B cell (primary cell): ENCODE data around the gene MLF2. TPM values are rescaled to one million over a fixed set of nuclear protein-coding genes. Genes with fewer than 3 reads are reported as not detected.

Source experiments
- polyA plus RNA-seq: library from polyadenylated mRNA; depleted of rRNA; stranded (reverse); fragments of >200 nt; gene quantifications from 2 replicates; pipeline ENCODE4 v1.2.3, GENCODE V29; 2012
- small RNA-seq: library from RNA; depleted of rRNA; stranded (forward); fragments of <200 nt; gene quantifications from one replicate; pipeline ENCODE3, GENCODE V24; 2012; ENCODE audit warnings: low replicate concordance, low read depth; ENCODE audit not compliant: insufficient read length
- total RNA-seq, 2 donors: library from RNA; stranded (reverse); fragments of 120-200 nt in 1 of 2; gene quantifications; 1 replicate in 1 of 2; 2 replicates in 1 of 2; pipeline versions ENCODE4 v1.2.3 to v1.2.4, GENCODE V29; 2013 to 2022

The MLF2 gene
- total and polyA plus RNA-seq, 2 donors (not counting 1 experiment from before 2014, with no cell fraction given), result 97.2 to 190 TPM

Small RNAs within 50 kb of the gene (small RNA-seq; reads per million reads assigned to genes)
- gene RNU6-781P, result not detected

Other genes with a start within 250 kb of the MLF2 start
- 499 and 507 TPM in 2 replicates for gene GAPDH, start 218.6 kb downstream of the MLF2 start, total RNA-seq
- 487 and 951 TPM in 2 replicates for gene GAPDH, start 218.6 kb downstream of the MLF2 start, polyA plus RNA-seq
- 56.1 and 57.7 TPM in 2 replicates for gene IFFO1, start 197.1 kb downstream of the MLF2 start, total RNA-seq
- gene IFFO1, start 197.1 kb downstream of the MLF2 start, polyA plus RNA-seq, result 67.8 and 79.0 TPM in 2 replicates
- gene NOP2, start 184.8 kb downstream of the MLF2 start, total RNA-seq, result 65.4 and 70.4 TPM in 2 replicates
- 73.4 and 134 TPM in 2 replicates for gene NOP2, start 184.8 kb downstream of the MLF2 start, polyA plus RNA-seq
- gene CHD4, start 145.8 kb downstream of the MLF2 start, total RNA-seq, result 287 and 327 TPM in 2 replicates
- 101 and 181 TPM in 2 replicates for gene CHD4, start 145.8 kb downstream of the MLF2 start, polyA plus RNA-seq
- 59.6 and 60.4 TPM in 2 replicates for gene LPAR5, start 117.2 kb downstream of the MLF2 start, total RNA-seq
- gene LPAR5, start 117.2 kb downstream of the MLF2 start, polyA plus RNA-seq, result 13.6 and 29.0 TPM in 2 replicates
- gene ACRBP, start 105.7 kb downstream of the MLF2 start, total RNA-seq, result 11.9 and 12.3 TPM in 2 replicates
- gene ACRBP, start 105.7 kb downstream of the MLF2 start, polyA plus RNA-seq, result 10.7 and 12.2 TPM in 2 replicates
- 81.1 TPM in 2 replicates for gene ING4, start 90.0 kb downstream of the MLF2 start, total RNA-seq
- 87.7 and 110 TPM in 2 replicates for gene ING4, start 90.0 kb downstream of the MLF2 start, polyA plus RNA-seq
- gene ZNF384, start 63.8 kb downstream of the MLF2 start, total RNA-seq, result 108 and 115 TPM in 2 replicates
- 64.8 and 83.4 TPM in 2 replicates for gene ZNF384, start 63.8 kb downstream of the MLF2 start, polyA plus RNA-seq
- gene PIANP, start 52.3 kb downstream of the MLF2 start, total RNA-seq, result 0.51 and 0.54 TPM in 2 replicates
- gene PIANP, start 52.3 kb downstream of the MLF2 start, polyA plus RNA-seq, result 0.23 and 0.24 TPM in 2 replicates
- 28.3 and 29.4 TPM in 2 replicates for gene COPS7A, start 29.1 kb downstream of the MLF2 start, total RNA-seq
- 42.3 and 46.0 TPM in 2 replicates for gene COPS7A, start 29.1 kb downstream of the MLF2 start, polyA plus RNA-seq
- gene PTMS, start 13.2 kb upstream of the MLF2 start, total RNA-seq, result 2.1 and 3.4 TPM in 2 replicates
- 1.0 and 2.2 TPM in 2 replicates for gene PTMS, start 13.2 kb upstream of the MLF2 start, polyA plus RNA-seq
- gene LAG3, start 19.4 kb upstream of the MLF2 start, total RNA-seq, result not detected in 2 replicates
- gene LAG3, start 19.4 kb upstream of the MLF2 start, polyA plus RNA-seq, result not detected in 2 replicates
- gene CD4, start 36.4 kb upstream of the MLF2 start, total RNA-seq, result 0.49 TPM in 2 replicates
- 2.1 and 2.2 TPM in 2 replicates for gene CD4, start 36.4 kb upstream of the MLF2 start, polyA plus RNA-seq
- gene GPR162, start 68.7 kb upstream of the MLF2 start, total RNA-seq, result not detected in 2 replicates
- 0.50 and 0.54 TPM in 2 replicates for gene GPR162, start 68.7 kb upstream of the MLF2 start, polyA plus RNA-seq
- gene P3H3, start 75.3 kb upstream of the MLF2 start, total RNA-seq, result 0.22 TPM in 1 of 2 replicates, not detected in the other
- 0.09 and 0.85 TPM in 2 replicates for gene P3H3, start 75.3 kb upstream of the MLF2 start, polyA plus RNA-seq
- 0.27 and 0.49 TPM in 2 replicates for gene GNB3, start 87.8 kb upstream of the MLF2 start, total RNA-seq
- 0.27 and 0.71 TPM in 2 replicates for gene GNB3, start 87.8 kb upstream of the MLF2 start, polyA plus RNA-seq
- 1.6 and 1.8 TPM in 2 replicates for gene CDCA3, start 98.1 kb upstream of the MLF2 start, total RNA-seq
- gene CDCA3, start 98.1 kb upstream of the MLF2 start, polyA plus RNA-seq, result 2.0 and 2.3 TPM in 2 replicates
- gene USP5, start 99.0 kb upstream of the MLF2 start, total RNA-seq, result 56.8 and 59.7 TPM in 2 replicates
- 35.1 and 35.5 TPM in 2 replicates for gene USP5, start 99.0 kb upstream of the MLF2 start, polyA plus RNA-seq
- gene TPI1, start 114.4 kb upstream of the MLF2 start, total RNA-seq, result 178 and 181 TPM in 2 replicates
- gene TPI1, start 114.4 kb upstream of the MLF2 start, polyA plus RNA-seq, result 107 and 187 TPM in 2 replicates
- 13.5 and 16.0 TPM in 2 replicates for gene SPSB2, start 120.2 kb upstream of the MLF2 start, total RNA-seq
- gene SPSB2, start 120.2 kb upstream of the MLF2 start, polyA plus RNA-seq, result 6.4 and 9.4 TPM in 2 replicates
- 14.4 and 15.5 TPM in 2 replicates for gene LRRC23, start 151.7 kb upstream of the MLF2 start, total RNA-seq
- gene LRRC23, start 151.7 kb upstream of the MLF2 start, polyA plus RNA-seq, result 5.3 and 7.0 TPM in 2 replicates
- 55.3 and 59.7 TPM in 2 replicates for gene ENO2, start 161.4 kb upstream of the MLF2 start, total RNA-seq
- gene ENO2, start 161.4 kb upstream of the MLF2 start, polyA plus RNA-seq, result 32.9 and 42.5 TPM in 2 replicates
- gene ATN1, start 174.8 kb upstream of the MLF2 start, total RNA-seq, result 49.5 and 50.8 TPM in 2 replicates
- gene ATN1, start 174.8 kb upstream of the MLF2 start, polyA plus RNA-seq, result 21.0 and 22.2 TPM in 2 replicates
- gene RNU7-1, start 190.7 kb upstream of the MLF2 start, total RNA-seq, result not detected in 2 replicates
- gene RNU7-1, start 190.7 kb upstream of the MLF2 start, polyA plus RNA-seq, result not detected in 2 replicates
- gene C12orf57, start 190.9 kb upstream of the MLF2 start, total RNA-seq, result 90.9 and 95.0 TPM in 2 replicates
- gene C12orf57, start 190.9 kb upstream of the MLF2 start, polyA plus RNA-seq, result 430 and 460 TPM in 2 replicates
- gene PTPN6, start 198.2 kb upstream of the MLF2 start, total RNA-seq, result 311 and 312 TPM in 2 replicates
- gene PTPN6, start 198.2 kb upstream of the MLF2 start, polyA plus RNA-seq, result 674 and 874 TPM in 2 replicates
- gene PHB2, start 217.5 kb upstream of the MLF2 start, total RNA-seq, result 158 and 171 TPM in 2 replicates
- gene PHB2, start 217.5 kb upstream of the MLF2 start, polyA plus RNA-seq, result 199 and 269 TPM in 2 replicates
- 65.1 and 67.0 TPM in 2 replicates for gene EMG1, start 217.8 kb upstream of the MLF2 start, total RNA-seq
- 16.5 and 25.5 TPM in 2 replicates for gene EMG1, start 217.8 kb upstream of the MLF2 start, polyA plus RNA-seq